Naive thymus-derived CD4-positive, alpha-beta T cell (primary cell): Measurements from ENCODE around the gene CCER1. TPM values are rescaled to one million over a fixed set of nuclear protein-coding genes. Genes with fewer than 3 reads are reported as not detected.

Source experiments
- ATAC-seq: fragments of 150-1000 bp; cut with Tn5 transposase; 2 replicates; pipeline ENCODE4 v1.10.0; 2021; ENCODE audit warnings: mild to moderate bottlenecking, moderate library complexity
- CTCF ChIA-PET: fragments of 350-600 bp; sonication (Branson Sonifier 250); formaldehyde crosslinking; loops from one replicate; lab custom pipeline; 2021; ENCODE audit warnings: antibody characterized with exemption; lab: Charles Lee
- POLR2A ChIA-PET: fragments of 350-600 bp; sonication (Branson Sonifier 250); formaldehyde crosslinking; loops from one replicate; lab custom pipeline; 2021; ENCODE audit warnings: antibody characterized with exemption, inconsistent platforms; lab: Charles Lee
- DNase-seq, 9 donors: peaks; one replicate each; pipeline versions ENCODE4 v3.0.0 to v3.0.0-alpha.2; 2020 to 2022; ENCODE audit warnings: mixed read lengths in 1 of 9
- H3K27ac ChIP-seq: one replicate; pipeline ENCODE4 v1.7.0; 2013; ENCODE audit warnings: mild to moderate bottlenecking, low read depth, low read length, moderate library complexity
- H3K27me3 ChIP-seq, 2 donors: one replicate each; pipeline ENCODE4 v1.7.0; 2013; ENCODE audit warnings: low read length in 2 of 2, mild to moderate bottlenecking in 2 of 2, moderate library complexity in 2 of 2; ENCODE audit not compliant: control insufficient read depth in 2 of 2, insufficient read depth in 2 of 2
- H3K36me3 ChIP-seq, 3 experiments: 1 replicate in 2 of 3; 2 replicates in 1 of 3; pipeline ENCODE4 v1.7.0; 2013; ENCODE audit warnings: low read length in 3 of 3, mild to moderate bottlenecking in 3 of 3, moderate library complexity in 1 of 3; ENCODE audit not compliant: insufficient read depth in 3 of 3, control insufficient read depth in 2 of 3
- H3K4me1 ChIP-seq, 2 donors: one replicate each; pipeline ENCODE4 v1.7.0; 2013; ENCODE audit warnings: low read length in 2 of 2, mild to moderate bottlenecking in 2 of 2, moderate library complexity in 1 of 2; ENCODE audit not compliant: control insufficient read depth in 2 of 2, insufficient read depth in 2 of 2
- H3K4me3 ChIP-seq: 2 replicates; pipeline ENCODE4 v1.7.0; 2013; ENCODE audit warnings: mild to moderate bottlenecking, low read length
- H3K9me3 ChIP-seq, 3 experiments: 1 replicate in 2 of 3; 2 replicates in 1 of 3; pipeline ENCODE4 v1.7.0; 2013; ENCODE audit warnings: low read length in 3 of 3; ENCODE audit not compliant: control insufficient read depth in 2 of 3
- H3K27ac Mint-ChIP-seq, 9 donors: one replicate each; pipeline ENCODE4 v1.8.0; 2020 to 2022; ENCODE audit warnings: mixed read lengths in 9 of 9, mild to moderate bottlenecking in 8 of 9, moderate library complexity in 5 of 9, inconsistent platforms in 2 of 9
- H3K27me3 Mint-ChIP-seq, 5 donors: one replicate each; pipeline ENCODE4 v1.8.0; 2021 to 2022; ENCODE audit warnings: mixed read lengths in 5 of 5, mild to moderate bottlenecking in 1 of 5
- H3K36me3 Mint-ChIP-seq, 5 donors: one replicate each; pipeline ENCODE4 v1.8.0; 2020 to 2022; ENCODE audit warnings: mixed read lengths in 5 of 5, mild to moderate bottlenecking in 3 of 5, inconsistent platforms in 1 of 5
- H3K4me1 Mint-ChIP-seq, 7 donors: one replicate each; pipeline ENCODE4 v1.8.0; 2020 to 2022; ENCODE audit warnings: mixed read lengths in 7 of 7, mild to moderate bottlenecking in 3 of 7, inconsistent platforms in 1 of 7
- H3K4me3 Mint-ChIP-seq, 10 donors: one replicate each; pipeline ENCODE4 v1.8.0; 2020 to 2022; ENCODE audit warnings: mild to moderate bottlenecking in 10 of 10, mixed read lengths in 10 of 10, moderate library complexity in 6 of 10, inconsistent platforms in 2 of 10
- H3K9me3 Mint-ChIP-seq, 11 donors: one replicate each; pipeline ENCODE4 v1.8.0; 2020 to 2022; ENCODE audit warnings: mixed read lengths in 11 of 11, mild to moderate bottlenecking in 4 of 11, inconsistent platforms in 1 of 11, moderate library complexity in 1 of 11
- intact Hi-C, 2 donors: fragments of 100-400 bp; cut with micrococcal nuclease; formaldehyde crosslinking; loops; one replicate each; pipeline ENCODE4 v1.15.1; 2023
- polyA plus RNA-seq, 2 donors: library from polyadenylated mRNA; unstranded; fragments of 300-500 nt; fragmentation: Illumina TruSeq; gene quantifications; one replicate each; pipeline ENCODE4 v1.2.3, GENCODE V29; 2021
- total RNA-seq, 6 experiments: library from RNA in 5 of 6; stranded (reverse) in 5 of 6; gene quantifications; 1 replicate in 5 of 6; 2 replicates in 1 of 6; pipeline ENCODE4 v1.2.3 and lab custom pipeline; 2021 to 2026

CCER1 gene
- total and polyA plus RNA-seq, 7 experiments from 2014 or later = not detected

GRCh38 chr12:90909069-90909770, 45.8 kb downstream of the CCER1 start:
- H3K9me3 ChIP-seq = peaks cover 0 to 5% (median 0%) of the 10 kb centered on the region in 3 experiments
- no peak overlapping the region for H3K27ac ChIP-seq
- ChIA-PET POLR2A (no interaction called here), CTCF (no interaction called here)
- no peaks in the 10 kb centered on the region for H3K36me3 Mint-ChIP-seq
- DNase-seq = no peak
- H3K4me3 Mint-ChIP-seq = no peak overlapping the region
- H3K4me1 Mint-ChIP-seq = no peaks in the 10 kb centered on the region
- peaks cover 0 to 9% (median 0%) of the 10 kb centered on the region in 11 donors for H3K9me3 Mint-ChIP-seq
- H3K27me3 Mint-ChIP-seq = peaks cover 0 to 20% (median 4%) of the 10 kb centered on the region in 5 donors
- no peaks in the 10 kb centered on the region for H3K36me3 ChIP-seq
- ATAC-seq = no peak
- intact Hi-C loops = loop anchor here in 1 of 2 donors (1.0 kb wide), 1 partner anchor 1366 kb away; no protein-coding TSS in a partner anchor
- no peaks in the 10 kb centered on the region for H3K27me3 ChIP-seq
- no peak overlapping the region for H3K4me3 ChIP-seq
- H3K4me1 ChIP-seq = no peaks in the 10 kb centered on the region
- H3K27ac Mint-ChIP-seq = no peak overlapping the region

- ChIA-PET CTCF (no interaction called here), POLR2A (no interaction called here)
- Mint-ChIP-seq H3K27me3 (peaks cover 0 to 20% (median 4%) of the 10 kb centered on the region in 5 donors), H3K36me3 (no peaks in the 10 kb centered on the region), H3K4me1 (no peaks in the 10 kb centered on the region), H3K9me3 (peaks cover 0 to 9% (median 0%) of the 10 kb centered on the region in 11 donors), H3K27ac (no peak overlapping the region), H3K4me3 (no peak overlapping the region)
- intact Hi-C loops = no loop called here
- Histone ChIP-seq H3K27me3 (no peaks in the 10 kb centered on the region), H3K4me3 (no peak overlapping the region), H3K36me3 (no peaks in the 10 kb centered on the region), H3K27ac (no peak overlapping the region), H3K9me3 (no peaks in the 10 kb centered on the region), H3K4me1 (no peaks in the 10 kb centered on the region)
- no peak for ATAC-seq
- no peak for DNase-seq
Observed at GRCh38 chr12:90908465-90908864, 46.5 kb downstream of the CCER1 start.

- intact Hi-C loops = no loop called here
- DNase-seq (no peak), ATAC-seq (no peak)
- H3K4me1 Mint-ChIP-seq = no peaks in the 10 kb centered on the region
- no peaks in the 10 kb centered on the region for H3K9me3 ChIP-seq
- CTCF ChIA-PET = no interaction called here
- no peak overlapping the region for H3K4me3 ChIP-seq
- H3K27me3 Mint-ChIP-seq = peaks cover 0 to 9% (median 3%) of the 10 kb centered on the region in 5 donors
- no peak overlapping the region for H3K27ac ChIP-seq
- H3K36me3 Mint-ChIP-seq = no peaks in the 10 kb centered on the region
- H3K4me1 ChIP-seq = no peaks in the 10 kb centered on the region
- no peak overlapping the region for H3K4me3 Mint-ChIP-seq
- peaks cover 0 to 4% (median 0%) of the 10 kb centered on the region in 11 donors for H3K9me3 Mint-ChIP-seq
- H3K27ac Mint-ChIP-seq = no peak overlapping the region
- no peaks in the 10 kb centered on the region for H3K36me3 ChIP-seq
- H3K27me3 ChIP-seq = no peaks in the 10 kb centered on the region
- POLR2A ChIA-PET = no interaction called here
Observed at GRCh38 chr12:90905691-90906370, 49.1 kb downstream of the CCER1 start.

- peaks cover 0 to 1% (median 0%) of the 10 kb centered on the region in 7 donors for H3K4me1 Mint-ChIP-seq
- intact Hi-C loops = no loop called here
- Histone ChIP-seq H3K4me1 (no peaks in the 10 kb centered on the region), H3K27me3 (no peaks in the 10 kb centered on the region), H3K36me3 (no peaks in the 10 kb centered on the region), H3K4me3 (no peak overlapping the region), H3K27ac (no peak overlapping the region), H3K9me3 (no peaks in the 10 kb centered on the region)
- no peak for DNase-seq
- no peaks in the 10 kb centered on the region for H3K36me3 Mint-ChIP-seq
- peaks cover 0 to 13% (median 6%) of the 10 kb centered on the region in 5 donors for H3K27me3 Mint-ChIP-seq
- H3K4me3 Mint-ChIP-seq = no peak overlapping the region
- H3K9me3 Mint-ChIP-seq = peaks cover 0 to 4% (median 0%) of the 10 kb centered on the region in 11 donors
- no peak for ATAC-seq
- ChIA-PET CTCF (no interaction called here), POLR2A (no interaction called here)
- H3K27ac Mint-ChIP-seq = no peak overlapping the region
Observed at GRCh38 chr12:90902596-90902995, 52.4 kb downstream of the CCER1 start.

Other genes starting within 250 kb of the CCER1 start
- gene EPYC, start 49.8 kb upstream of the CCER1 start, total RNA-seq = not detected
- not detected for gene EPYC, start 49.8 kb upstream of the CCER1 start, polyA plus RNA-seq
- not detected for gene KERA, start 102.8 kb upstream of the CCER1 start, total RNA-seq
- gene KERA, start 102.8 kb upstream of the CCER1 start, polyA plus RNA-seq = not detected
- under 1 TPM in 1 of 5 experiments, not detected in 4; 0.54 TPM for gene LUM, start 156.3 kb upstream of the CCER1 start, total RNA-seq
- gene LUM, start 156.3 kb upstream of the CCER1 start, polyA plus RNA-seq = not detected
- gene DCN, start 227.6 kb upstream of the CCER1 start, total RNA-seq = under 1 TPM in 1 of 5 experiments, not detected in 4; 0.69 TPM
- not detected for gene DCN, start 227.6 kb upstream of the CCER1 start, polyA plus RNA-seq